ENCODE results near the gene CHRNB4.

DNA sequence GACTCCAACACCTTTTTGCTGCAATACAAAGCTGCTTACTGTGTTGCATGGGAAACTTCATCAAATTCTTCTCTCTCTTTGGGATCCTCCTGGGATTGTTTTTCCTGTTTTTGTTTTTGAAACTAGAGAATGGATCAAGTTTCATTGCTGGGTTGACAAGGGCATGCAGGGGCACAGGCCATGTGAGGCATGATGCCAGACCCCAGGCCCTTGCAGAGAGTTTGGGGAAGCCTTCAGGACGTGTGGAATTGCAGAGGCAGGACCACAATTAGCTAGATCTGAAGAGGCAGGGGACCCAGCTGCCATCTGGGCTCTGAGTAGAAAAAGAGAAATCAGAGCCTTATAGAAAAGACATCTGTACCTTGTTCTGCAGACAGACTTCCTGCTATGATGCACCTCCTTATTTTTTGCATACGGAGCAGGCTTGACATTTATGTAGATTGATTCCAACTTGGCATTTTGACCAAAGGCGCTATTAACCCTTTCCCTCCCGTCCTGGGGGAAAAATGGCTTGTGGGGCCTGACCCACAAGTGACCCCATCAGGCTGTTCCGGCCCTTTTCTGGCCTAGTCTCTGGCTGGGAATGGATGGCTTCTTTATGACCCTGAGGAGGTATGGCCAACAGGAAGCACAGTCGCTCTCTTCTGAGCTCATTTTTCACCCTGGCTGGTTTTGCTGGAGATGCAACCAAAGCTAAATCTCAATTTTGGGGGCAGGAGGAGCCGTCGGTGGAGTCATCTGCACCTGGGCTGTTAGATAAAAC lies 44.3 kb upstream of the CHRNB4 start:
- TF ChIP-seq, protein P1, sequence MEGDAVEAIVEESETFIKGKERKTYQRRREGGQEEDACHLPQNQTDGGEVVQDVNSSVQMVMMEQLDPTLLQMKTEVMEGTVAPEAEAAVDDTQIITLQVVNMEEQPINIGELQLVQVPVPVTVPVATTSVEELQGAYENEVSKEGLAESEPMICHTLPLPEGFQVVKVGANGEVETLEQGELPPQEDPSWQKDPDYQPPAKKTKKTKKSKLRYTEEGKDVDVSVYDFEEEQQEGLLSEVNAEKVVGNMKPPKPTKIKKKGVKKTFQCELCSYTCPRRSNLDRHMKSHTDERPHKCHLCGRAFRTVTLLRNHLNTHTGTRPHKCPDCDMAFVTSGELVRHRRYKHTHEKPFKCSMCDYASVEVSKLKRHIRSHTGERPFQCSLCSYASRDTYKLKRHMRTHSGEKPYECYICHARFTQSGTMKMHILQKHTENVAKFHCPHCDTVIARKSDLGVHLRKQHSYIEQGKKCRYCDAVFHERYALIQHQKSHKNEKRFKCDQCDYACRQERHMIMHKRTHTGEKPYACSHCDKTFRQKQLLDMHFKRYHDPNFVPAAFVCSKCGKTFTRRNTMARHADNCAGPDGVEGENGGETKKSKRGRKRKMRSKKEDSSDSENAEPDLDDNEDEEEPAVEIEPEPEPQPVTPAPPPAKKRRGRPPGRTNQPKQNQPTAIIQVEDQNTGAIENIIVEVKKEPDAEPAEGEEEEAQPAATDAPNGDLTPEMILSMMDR (IDR thresholded peaks at IDR 0.05) = no peak
- TF ChIP-seq POLR2A (IDR thresholded peaks at IDR 0.05) = no peak
